GM12864 (cell line): ENCODE data around the gene LDLRAD4.
A peak's percentile ranks its signal among the peaks of the same experiment; 100 is the strongest.

Experiments
- DNase-seq: peaks from one replicate; pipeline ENCODE4 v3.0.0-alpha.2; 2011; ENCODE audit warnings: low read depth
- H3K4me3 ChIP-seq: 2 replicates; pipeline ENCODE4 v1.5.1; 2011; ENCODE audit warnings: mild to moderate bottlenecking, low read depth, low read length, control low read depth
- TF ChIP-seq, protein P1 (sequence below): IDR thresholded peaks from 2 replicates; pipeline ENCODE4 v1.5.1; 2011; ENCODE audit warnings: low read depth, mild to moderate bottlenecking, moderate library complexity, low read length, control low read depth, inconsistent platforms; ENCODE audit errors: missing control alignments

Gene LDLRAD4

DNA sequence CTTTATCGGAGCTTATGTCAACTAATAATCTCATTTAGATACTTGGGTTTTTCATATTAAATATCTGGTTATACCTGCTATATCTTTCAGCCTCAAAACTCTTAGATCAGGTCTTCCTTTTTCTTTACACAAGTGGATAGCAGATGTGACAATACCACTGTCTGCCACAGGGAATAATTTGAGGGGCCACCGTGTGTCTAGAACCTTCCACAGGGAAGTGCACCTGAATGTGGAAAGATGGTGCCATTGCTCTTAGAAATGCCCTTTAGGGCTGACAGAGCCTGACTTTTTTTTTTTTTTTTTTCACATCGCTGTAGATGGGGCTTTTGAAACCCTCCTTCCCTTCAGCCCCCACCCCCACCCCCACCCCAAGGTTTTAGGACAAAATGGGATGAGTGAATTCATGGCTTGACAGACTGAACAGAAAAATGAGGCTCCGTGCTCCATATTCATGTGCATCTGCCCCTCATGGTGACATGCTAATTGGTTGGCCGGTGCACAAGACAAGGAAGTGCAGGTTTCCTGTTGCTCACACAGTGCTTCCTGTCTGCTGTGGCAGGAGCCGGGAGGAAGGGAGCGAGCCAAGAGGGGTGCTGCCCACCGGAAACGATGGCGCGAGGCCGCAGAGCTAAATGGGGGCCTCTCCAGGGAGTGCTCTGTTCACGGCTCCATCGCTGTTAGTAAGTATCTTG is 246.0 kb downstream of the LDLRAD4 start:
- H3K4me3 ChIP-seq, result peak overlapping the region; percentile 57
- TF ChIP-seq, protein P1, sequence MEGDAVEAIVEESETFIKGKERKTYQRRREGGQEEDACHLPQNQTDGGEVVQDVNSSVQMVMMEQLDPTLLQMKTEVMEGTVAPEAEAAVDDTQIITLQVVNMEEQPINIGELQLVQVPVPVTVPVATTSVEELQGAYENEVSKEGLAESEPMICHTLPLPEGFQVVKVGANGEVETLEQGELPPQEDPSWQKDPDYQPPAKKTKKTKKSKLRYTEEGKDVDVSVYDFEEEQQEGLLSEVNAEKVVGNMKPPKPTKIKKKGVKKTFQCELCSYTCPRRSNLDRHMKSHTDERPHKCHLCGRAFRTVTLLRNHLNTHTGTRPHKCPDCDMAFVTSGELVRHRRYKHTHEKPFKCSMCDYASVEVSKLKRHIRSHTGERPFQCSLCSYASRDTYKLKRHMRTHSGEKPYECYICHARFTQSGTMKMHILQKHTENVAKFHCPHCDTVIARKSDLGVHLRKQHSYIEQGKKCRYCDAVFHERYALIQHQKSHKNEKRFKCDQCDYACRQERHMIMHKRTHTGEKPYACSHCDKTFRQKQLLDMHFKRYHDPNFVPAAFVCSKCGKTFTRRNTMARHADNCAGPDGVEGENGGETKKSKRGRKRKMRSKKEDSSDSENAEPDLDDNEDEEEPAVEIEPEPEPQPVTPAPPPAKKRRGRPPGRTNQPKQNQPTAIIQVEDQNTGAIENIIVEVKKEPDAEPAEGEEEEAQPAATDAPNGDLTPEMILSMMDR, result peak; percentile 11
- DNase-seq, result peak; percentile 57

DNA sequence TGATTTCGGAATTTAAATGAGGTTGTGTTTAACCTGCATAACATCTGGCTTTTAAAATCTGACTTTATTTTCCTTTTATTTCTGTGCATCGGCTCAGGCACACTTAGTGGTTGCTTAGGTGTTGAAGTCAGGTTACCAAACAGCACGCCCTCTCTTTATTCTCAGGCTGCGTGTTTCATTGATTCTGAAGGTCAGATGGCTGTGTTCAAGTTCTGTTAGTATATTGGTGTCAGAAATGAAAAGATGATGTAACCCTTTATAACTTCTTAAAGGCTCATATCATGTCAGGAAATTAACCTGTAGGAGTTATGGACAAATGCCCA is 246.5 kb downstream of the LDLRAD4 start:
- peak overlapping the region; percentile 57 for H3K4me3 ChIP-seq
- TF ChIP-seq, protein P1, result no peak
- no peak for DNase-seq

DNA sequence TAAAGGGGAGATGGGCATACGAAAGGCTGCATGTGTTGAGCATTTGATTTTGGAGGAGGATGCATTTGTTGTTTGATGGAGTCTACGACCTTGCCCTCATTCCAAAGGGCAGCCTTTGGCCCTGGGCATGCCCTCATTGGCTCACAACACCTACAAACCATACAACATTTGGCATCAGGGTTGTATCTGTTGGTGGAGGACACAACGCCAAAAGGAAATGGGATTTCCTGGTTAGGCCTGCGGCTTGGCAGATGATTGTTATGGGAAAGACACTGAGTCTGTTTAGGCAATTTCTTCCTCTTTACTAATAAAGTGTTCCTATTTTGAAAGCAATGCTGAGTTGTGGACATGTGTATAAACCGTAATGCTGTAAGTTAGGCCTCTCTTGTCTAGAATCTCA is 246.9 kb downstream of the LDLRAD4 start:
- peak overlapping the region; percentile 57 for H3K4me3 ChIP-seq
- DNase-seq, result no peak

GRCh38 chr18:13470516-13471197 is 252.1 kb downstream of the LDLRAD4 start:
- no peak overlapping the region for H3K4me3 ChIP-seq
- no peak for DNase-seq
- TF ChIP-seq, protein P1, result no peak

More for the DNA sequence above, 246.9 kb downstream of the LDLRAD4 start:
- TF ChIP-seq, protein P1, result no peak

DNA sequence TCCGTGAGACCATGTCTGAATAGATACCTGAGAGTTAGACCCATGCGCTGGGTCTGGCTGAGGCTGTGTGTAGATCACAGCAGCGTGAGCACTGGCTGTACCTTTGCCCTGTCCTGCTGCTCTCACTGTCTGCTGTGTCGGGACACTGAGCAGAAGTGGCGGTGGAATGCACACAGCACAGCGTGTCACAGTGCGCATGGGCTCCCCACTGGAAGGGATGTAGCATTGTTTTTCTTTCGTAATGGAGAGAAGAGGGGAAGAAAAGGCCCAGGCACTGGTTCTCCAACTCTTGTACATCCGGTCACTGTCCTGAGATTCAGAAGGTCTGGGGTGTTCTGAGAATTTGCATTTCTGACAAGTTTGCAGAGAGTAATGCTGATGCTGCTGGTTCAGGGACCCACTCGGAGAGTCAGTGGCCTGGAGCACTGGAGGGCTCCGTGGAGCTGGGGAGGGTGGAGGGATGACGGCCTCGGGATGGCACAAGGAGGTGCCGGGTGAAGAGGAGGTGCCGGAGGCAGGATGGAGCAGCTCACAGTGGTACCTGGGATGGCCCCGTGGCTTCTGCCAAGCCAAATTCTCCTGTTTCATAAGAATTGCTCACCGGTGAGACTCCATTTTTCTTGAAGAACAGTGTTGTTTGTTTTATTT is 252.8 kb downstream of the LDLRAD4 start:
- H3K4me3 ChIP-seq, result no peak overlapping the region
- no peak for DNase-seq
- TF ChIP-seq, protein P1, result no peak

DNA sequence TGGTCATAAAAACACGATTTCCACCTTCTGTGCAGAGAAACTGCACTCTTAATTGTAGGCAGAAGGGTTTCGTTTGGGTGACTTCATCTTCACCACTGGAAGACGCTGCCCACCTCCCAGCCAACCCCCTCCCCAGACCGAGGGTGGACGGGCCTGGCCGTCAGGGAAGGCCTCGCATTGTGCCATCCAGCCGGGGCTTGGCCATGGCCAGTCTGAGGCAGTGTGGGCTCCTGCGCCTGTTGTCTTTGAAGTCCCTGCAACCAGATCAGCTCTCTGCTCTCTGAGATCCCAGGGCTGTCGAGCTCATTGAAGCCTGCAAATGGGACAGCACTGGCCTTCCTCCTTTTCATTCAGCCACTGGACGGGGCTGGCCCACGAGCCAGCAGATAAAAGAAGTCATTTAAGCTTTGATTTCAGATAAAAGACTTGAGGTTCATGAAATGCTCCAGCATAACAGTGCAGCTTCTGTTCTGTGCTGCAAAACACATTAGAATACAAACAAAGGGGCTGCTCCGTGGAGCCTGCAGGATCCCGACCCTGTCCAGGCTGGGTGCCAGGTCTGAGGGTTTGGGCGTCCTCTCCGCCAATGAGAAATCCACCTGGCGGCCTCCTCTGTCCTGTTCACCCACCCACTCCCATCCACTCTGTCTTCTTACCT is 253.5 kb downstream of the LDLRAD4 start:
- TF ChIP-seq, protein P1, result no peak
- H3K4me3 ChIP-seq, result no peak overlapping the region
- no peak for DNase-seq
